ENCODE data around the gene OR2L3.

DNA sequence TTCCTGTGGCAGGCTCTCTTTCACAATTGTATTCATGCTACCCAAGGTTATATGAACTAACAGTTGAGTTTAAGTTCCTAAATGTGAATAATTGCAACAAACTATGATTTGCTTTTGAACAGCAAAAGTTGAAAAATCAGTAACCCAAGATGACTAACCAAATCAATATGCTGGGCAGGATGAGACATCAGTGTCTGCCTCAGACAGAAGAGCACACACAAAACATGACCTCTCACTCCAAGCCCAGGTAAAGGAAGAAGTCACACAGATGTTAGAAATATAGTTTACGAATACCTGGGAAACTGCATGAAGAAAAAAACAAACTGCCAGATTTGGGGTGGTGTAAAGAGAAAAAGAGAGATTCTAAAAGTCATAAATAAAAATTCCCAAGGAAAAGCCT, 51.9 kb downstream of the OR2L3 start:
- TF ChIP-seq POLR2A (IDR thresholded peaks at IDR 0.05), result no peak
- TF ChIP-seq, protein P1, sequence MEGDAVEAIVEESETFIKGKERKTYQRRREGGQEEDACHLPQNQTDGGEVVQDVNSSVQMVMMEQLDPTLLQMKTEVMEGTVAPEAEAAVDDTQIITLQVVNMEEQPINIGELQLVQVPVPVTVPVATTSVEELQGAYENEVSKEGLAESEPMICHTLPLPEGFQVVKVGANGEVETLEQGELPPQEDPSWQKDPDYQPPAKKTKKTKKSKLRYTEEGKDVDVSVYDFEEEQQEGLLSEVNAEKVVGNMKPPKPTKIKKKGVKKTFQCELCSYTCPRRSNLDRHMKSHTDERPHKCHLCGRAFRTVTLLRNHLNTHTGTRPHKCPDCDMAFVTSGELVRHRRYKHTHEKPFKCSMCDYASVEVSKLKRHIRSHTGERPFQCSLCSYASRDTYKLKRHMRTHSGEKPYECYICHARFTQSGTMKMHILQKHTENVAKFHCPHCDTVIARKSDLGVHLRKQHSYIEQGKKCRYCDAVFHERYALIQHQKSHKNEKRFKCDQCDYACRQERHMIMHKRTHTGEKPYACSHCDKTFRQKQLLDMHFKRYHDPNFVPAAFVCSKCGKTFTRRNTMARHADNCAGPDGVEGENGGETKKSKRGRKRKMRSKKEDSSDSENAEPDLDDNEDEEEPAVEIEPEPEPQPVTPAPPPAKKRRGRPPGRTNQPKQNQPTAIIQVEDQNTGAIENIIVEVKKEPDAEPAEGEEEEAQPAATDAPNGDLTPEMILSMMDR (IDR thresholded peaks at IDR 0.05), result no peak
